Lower lobe of right lung (tissue), 2 donors: ENCODE results near the gene TMEM114. TPM values are rescaled to one million over a fixed set of nuclear protein-coding genes. Genes with fewer than 3 reads are reported as not detected.

Experiments used
- ATAC-seq, 2 donors: fragments of 200-7000 bp; cut with Tn5 transposase; one replicate each; pipeline ENCODE4 v1.9.1; 2020 to 2022; ENCODE audit warnings: mild to moderate bottlenecking in 2 of 2, moderate library complexity in 2 of 2
- DNase-seq: peaks from one replicate; pipeline ENCODE4 v3.0.0-alpha.2; 2020
- H3K27ac ChIP-seq: fragments of 200-600 bp; one replicate; pipeline ENCODE4 v1.8.0; 2022
- H3K27me3 ChIP-seq: fragments of 200-600 bp; one replicate; pipeline ENCODE4 v1.8.0; 2022; ENCODE audit warnings: low read depth
- H3K36me3 ChIP-seq: fragments of 200-600 bp; one replicate; pipeline ENCODE4 v1.8.0; 2022; ENCODE audit warnings: mild to moderate bottlenecking
- H3K4me1 ChIP-seq: fragments of 200-600 bp; one replicate; pipeline ENCODE4 v1.8.0; 2022
- H3K4me3 ChIP-seq: fragments of 200-600 bp; one replicate; pipeline ENCODE4 v1.8.0; 2022; ENCODE audit warnings: mild to moderate bottlenecking
- H3K9me3 ChIP-seq: fragments of 200-600 bp; one replicate; pipeline ENCODE4 v1.8.0; 2022
- intact Hi-C: fragments of 100-400 bp; cut with DNase I; formaldehyde crosslinking; loops from one replicate; pipeline ENCODE4 v1.11.0; 2022
- total RNA-seq: library from RNA; stranded (reverse); fragmentation: NEBNext Ultra II Directional; extraction: Animal tissue kit (Norgen Biotek cat#: 25700); gene quantifications from one replicate; pipeline ENCODE4 v1.2.1, GENCODE V29; 2021
- TF ChIP-seq, protein P1 (sequence below): fragments of 200-600 bp; IDR thresholded peaks from one replicate; pipeline ENCODE4 v1.8.0; 2022; ENCODE audit warnings: antibody characterized with exemption, mild to moderate bottlenecking
- donor health status: DM: no; HTN: yes; CAD: no; lungs with severe emphysema.

The TMEM114 gene
- total RNA-seq, 1 donor from 2014 or later = not detected

GRCh38 chr16:8631373-8631772, 41.1 kb upstream of the TMEM114 start:
- DNase-seq = no peak

GRCh38 chr16:8630255-8630953, 40.1 kb upstream of the TMEM114 start:
- intact Hi-C loops = no loop called here
- TF ChIP-seq, protein P1, sequence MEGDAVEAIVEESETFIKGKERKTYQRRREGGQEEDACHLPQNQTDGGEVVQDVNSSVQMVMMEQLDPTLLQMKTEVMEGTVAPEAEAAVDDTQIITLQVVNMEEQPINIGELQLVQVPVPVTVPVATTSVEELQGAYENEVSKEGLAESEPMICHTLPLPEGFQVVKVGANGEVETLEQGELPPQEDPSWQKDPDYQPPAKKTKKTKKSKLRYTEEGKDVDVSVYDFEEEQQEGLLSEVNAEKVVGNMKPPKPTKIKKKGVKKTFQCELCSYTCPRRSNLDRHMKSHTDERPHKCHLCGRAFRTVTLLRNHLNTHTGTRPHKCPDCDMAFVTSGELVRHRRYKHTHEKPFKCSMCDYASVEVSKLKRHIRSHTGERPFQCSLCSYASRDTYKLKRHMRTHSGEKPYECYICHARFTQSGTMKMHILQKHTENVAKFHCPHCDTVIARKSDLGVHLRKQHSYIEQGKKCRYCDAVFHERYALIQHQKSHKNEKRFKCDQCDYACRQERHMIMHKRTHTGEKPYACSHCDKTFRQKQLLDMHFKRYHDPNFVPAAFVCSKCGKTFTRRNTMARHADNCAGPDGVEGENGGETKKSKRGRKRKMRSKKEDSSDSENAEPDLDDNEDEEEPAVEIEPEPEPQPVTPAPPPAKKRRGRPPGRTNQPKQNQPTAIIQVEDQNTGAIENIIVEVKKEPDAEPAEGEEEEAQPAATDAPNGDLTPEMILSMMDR = no peak
- Histone ChIP-seq H3K36me3 (peaks cover 96% of the 10 kb centered on the region), H3K9me3 (no peaks in the 10 kb centered on the region), H3K27me3 (no peaks in the 10 kb centered on the region), H3K4me3 (no peak overlapping the region), H3K27ac (no peak overlapping the region), H3K4me1 (no peaks in the 10 kb centered on the region)
- ATAC-seq (no peak), DNase-seq (no peak)

More at GRCh38 chr16:8631373-8631772, 41.1 kb upstream of the TMEM114 start:
- Histone ChIP-seq H3K9me3 (no peaks in the 10 kb centered on the region), H3K4me1 (no peaks in the 10 kb centered on the region), H3K36me3 (peaks cover 96% of the 10 kb centered on the region), H3K27me3 (no peaks in the 10 kb centered on the region), H3K27ac (peak overlapping the region; percentile 79), H3K4me3 (no peak overlapping the region)
- intact Hi-C loops = no loop called here
- ATAC-seq = no peak
- TF ChIP-seq, protein P1 = no peak

GRCh38 chr16:8628981-8629725, 38.8 kb upstream of the TMEM114 start:
- ATAC-seq (no peak), DNase-seq (no peak)
- no peak overlapping the region for H3K4me3 ChIP-seq
- no peaks in the 10 kb centered on the region for H3K4me1 ChIP-seq
- peaks cover 87% of the 10 kb centered on the region for H3K36me3 ChIP-seq
- no peaks in the 10 kb centered on the region for H3K27me3 ChIP-seq
- TF ChIP-seq, protein P1 = no peak
- intact Hi-C loops = no loop called here
- H3K27ac ChIP-seq = no peak overlapping the region
- H3K9me3 ChIP-seq = no peaks in the 10 kb centered on the region

DNA sequence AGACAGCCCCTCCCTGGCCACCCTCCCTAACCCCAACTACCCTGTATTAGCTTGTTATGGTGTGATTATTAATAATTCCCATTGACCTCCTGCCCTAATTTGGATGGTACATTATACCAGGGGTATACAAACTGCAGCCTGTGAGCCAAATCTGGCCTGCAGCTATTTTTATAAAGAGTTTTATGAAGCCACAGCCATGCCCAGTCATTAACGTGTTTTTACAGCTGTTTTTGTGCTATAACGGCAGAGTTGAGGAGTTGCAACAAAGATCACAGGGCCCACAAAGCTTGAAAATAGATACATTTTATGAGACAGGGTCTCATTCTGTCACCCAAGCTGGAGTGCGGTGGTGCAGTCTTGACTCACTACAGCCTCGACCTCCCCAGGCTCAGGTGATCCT, 37.1 kb upstream of the TMEM114 start:
- Histone ChIP-seq H3K4me3 (no peak overlapping the region), H3K27me3 (no peaks in the 10 kb centered on the region), H3K36me3 (peaks cover 70% of the 10 kb centered on the region), H3K9me3 (no peaks in the 10 kb centered on the region), H3K4me1 (peaks cover 9% of the 10 kb centered on the region), H3K27ac (no peak overlapping the region)
- intact Hi-C loops = no loop called here
- ATAC-seq (no peak), DNase-seq (no peak)
- TF ChIP-seq, protein P1 = no peak

DNA sequence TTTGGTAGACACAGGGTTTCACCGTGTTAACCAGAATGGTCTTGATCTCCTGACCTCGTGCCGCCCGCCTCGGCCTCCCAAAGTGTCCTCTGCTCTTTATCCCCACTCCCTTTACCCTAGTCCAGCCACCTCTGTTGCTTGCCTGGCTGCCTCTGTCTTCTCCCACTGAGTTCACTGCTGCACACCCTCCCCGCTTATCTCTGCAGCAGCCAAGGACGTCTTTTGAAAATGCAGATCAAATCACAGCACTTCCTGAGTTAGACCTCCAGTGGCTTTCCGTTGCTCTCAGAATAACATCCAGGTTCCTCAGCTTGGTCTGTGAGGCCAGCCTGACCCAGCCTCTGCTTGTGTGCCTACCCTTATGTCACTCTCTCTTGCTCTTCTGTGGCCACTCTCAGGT, 36.6 kb upstream of the TMEM114 start:
- H3K4me3 ChIP-seq = no peak overlapping the region
- DNase-seq (no peak), ATAC-seq (no peak)
- H3K27me3 ChIP-seq = no peaks in the 10 kb centered on the region
- H3K4me1 ChIP-seq = peaks cover 14% of the 10 kb centered on the region
- H3K27ac ChIP-seq = no peak overlapping the region
- TF ChIP-seq, protein P1 = no peak
- no peaks in the 10 kb centered on the region for H3K9me3 ChIP-seq
- H3K36me3 ChIP-seq = peaks cover 65% of the 10 kb centered on the region
- intact Hi-C loops = no loop called here
